H1 (cell line): ENCODE results near the gene HLA-DRB1.

ENCODE experiments used
- CBX8 ChIP-seq: fragments of 300-800, 300-1000 bp; sonication (generic); IDR thresholded peaks from 2 replicates; pipeline ENCODE4 v1.7.1; 2016; ENCODE audit warnings: low read depth, low read length, borderline replicate concordance
- GTF2F1 ChIP-seq: IDR thresholded peaks from 2 replicates; pipeline ENCODE4 v1.6.1; 2012; ENCODE audit warnings: low read depth, low read length, improper control_type of control experiment, borderline replicate concordance

GRCh38 chr6:32621372-32621771 lies 31.7 kb upstream of the HLA-DRB1 start:
- TF ChIP-seq GTF2F1 = no peak
- no peak for TF ChIP-seq CBX8
